T1000 (cell line): ENCODE results near the gene FNDC3A.
"Not testable (repeated sequence)": the region's sequence is repeated elsewhere in the genome, so short reads cannot be mapped to it uniquely, and the experiment has no call there.

ENCODE experiments used
- DNase-seq: peaks from one replicate; lab custom pipeline; 2025; ENCODE audit warnings: mixed read lengths; lab: John Stamatoyannopoulos, UW

FNDC3A gene

GRCh38 chr13:49146950-49147355 is 171.2 kb downstream of the FNDC3A start:
- no peak for DNase-seq

GRCh38 chr13:49148405-49148804 is 172.7 kb downstream of the FNDC3A start:
- DNase-seq = no peak

- DNase-seq = not testable (repeated sequence)
These were observed 182.4 kb downstream of the FNDC3A start for GRCh38 chr13:49157955-49158584.

- DNase-seq = not testable (repeated sequence)
These were observed 187.4 kb downstream of the FNDC3A start for GRCh38 chr13:49163162-49163561.

GRCh38 chr13:49164712-49165111 is 189.0 kb downstream of the FNDC3A start:
- no peak for DNase-seq

GRCh38 chr13:49165798-49166752 is 190.4 kb downstream of the FNDC3A start:
- no peak for DNase-seq

GRCh38 chr13:49171359-49171758 is 195.6 kb downstream of the FNDC3A start:
- DNase-seq = no peak

- DNase-seq = no peak
These were observed 208.1 kb downstream of the FNDC3A start for GRCh38 chr13:49183672-49184325.

- no peak for DNase-seq
These were observed 208.9 kb downstream of the FNDC3A start for GRCh38 chr13:49184621-49185020.

GRCh38 chr13:49185264-49185663 is 209.6 kb downstream of the FNDC3A start:
- DNase-seq = no peak

- no peak for DNase-seq
These were observed 215.2 kb downstream of the FNDC3A start for GRCh38 chr13:49190901-49191300.

- DNase-seq = no peak
These were observed 230.9 kb downstream of the FNDC3A start for GRCh38 chr13:49206641-49207040.

GRCh38 chr13:49208619-49209018 is 232.9 kb downstream of the FNDC3A start:
- DNase-seq = no peak

GRCh38 chr13:49210114-49210513 is 234.4 kb downstream of the FNDC3A start:
- no peak for DNase-seq

- DNase-seq = no peak
These were observed 235.0 kb downstream of the FNDC3A start for GRCh38 chr13:49210669-49211068.

GRCh38 chr13:49213539-49213938 is 237.8 kb downstream of the FNDC3A start:
- no peak for DNase-seq

GRCh38 chr13:49213997-49214916 is 238.5 kb downstream of the FNDC3A start:
- DNase-seq = no peak

GRCh38 chr13:49214917-49215376 is 239.2 kb downstream of the FNDC3A start:
- no peak for DNase-seq

GRCh38 chr13:49216334-49216733 is 240.6 kb downstream of the FNDC3A start:
- DNase-seq = no peak

- DNase-seq = no peak
These were observed 242.3 kb downstream of the FNDC3A start for GRCh38 chr13:49217962-49218492.

GRCh38 chr13:49218493-49219051 is 242.9 kb downstream of the FNDC3A start:
- no peak for DNase-seq
